ENCODE measurements around the gene IGSF3.
"Not testable (repeated sequence)": the region's sequence is repeated elsewhere in the genome, so short reads cannot be mapped to it uniquely, and the experiment has no call there.

The IGSF3 gene

DNA sequence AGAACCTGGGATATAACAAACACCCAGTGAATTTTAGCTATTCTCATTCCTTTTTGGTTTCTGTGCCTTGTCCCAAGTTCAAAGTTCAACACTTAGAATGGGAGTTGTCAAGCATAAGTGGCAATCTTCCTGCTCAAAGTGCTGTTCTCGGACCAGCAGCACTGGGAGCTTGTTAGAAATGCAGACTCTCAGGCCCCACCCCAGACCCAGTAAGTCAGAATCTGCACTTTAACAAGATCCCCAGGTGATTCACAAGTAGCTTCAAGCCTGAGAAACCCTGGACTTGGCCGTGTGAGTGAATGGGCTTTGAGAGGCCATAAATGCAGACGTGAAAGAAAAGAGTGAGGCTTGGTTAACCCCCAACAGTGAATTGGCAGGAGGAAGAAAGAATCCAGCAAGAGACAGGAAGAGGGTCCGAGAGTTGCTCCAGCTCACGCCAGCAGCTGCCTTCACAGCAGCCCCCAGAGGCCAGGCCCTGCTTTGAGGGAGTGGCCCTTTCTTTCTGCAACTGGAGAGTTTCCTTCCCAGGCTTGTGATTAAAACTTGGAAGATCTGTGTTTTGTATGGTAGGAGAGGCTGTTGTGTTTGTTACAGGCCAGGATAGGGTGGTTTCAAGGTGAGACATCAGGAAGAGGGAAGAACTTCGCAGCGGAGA, 75.5 kb downstream of the IGSF3 start:
- H3K9me3 ChIP-seq (ENCODE audit: control insufficient read depth in 1 of 2, low read length in 2 of 2); H3K27ac ChIP-seq (ENCODE audit: low read depth, low read length); H3K4me3 ChIP-seq (ENCODE audit: low read depth in 1 of 2, low read length in 2 of 2); H3K36me3 ChIP-seq (ENCODE audit: control insufficient read depth in 1 of 2, insufficient read depth in 2 of 2, low read length in 2 of 2); H3K27me3 ChIP-seq (ENCODE audit: control insufficient read depth in 1 of 2, insufficient read depth in 2 of 2, low read length in 2 of 2); H3K9ac ChIP-seq (ENCODE audit: low read depth in 1 of 2, low read length in 2 of 2): not testable (repeated sequence)
- H3K4me1 ChIP-seq (ENCODE audit: control insufficient read depth in 1 of 2, insufficient read depth in 2 of 2, low read length in 2 of 2), result peaks cover 10 to 22% of the 10 kb centered on the region in 2 donors

DNA sequence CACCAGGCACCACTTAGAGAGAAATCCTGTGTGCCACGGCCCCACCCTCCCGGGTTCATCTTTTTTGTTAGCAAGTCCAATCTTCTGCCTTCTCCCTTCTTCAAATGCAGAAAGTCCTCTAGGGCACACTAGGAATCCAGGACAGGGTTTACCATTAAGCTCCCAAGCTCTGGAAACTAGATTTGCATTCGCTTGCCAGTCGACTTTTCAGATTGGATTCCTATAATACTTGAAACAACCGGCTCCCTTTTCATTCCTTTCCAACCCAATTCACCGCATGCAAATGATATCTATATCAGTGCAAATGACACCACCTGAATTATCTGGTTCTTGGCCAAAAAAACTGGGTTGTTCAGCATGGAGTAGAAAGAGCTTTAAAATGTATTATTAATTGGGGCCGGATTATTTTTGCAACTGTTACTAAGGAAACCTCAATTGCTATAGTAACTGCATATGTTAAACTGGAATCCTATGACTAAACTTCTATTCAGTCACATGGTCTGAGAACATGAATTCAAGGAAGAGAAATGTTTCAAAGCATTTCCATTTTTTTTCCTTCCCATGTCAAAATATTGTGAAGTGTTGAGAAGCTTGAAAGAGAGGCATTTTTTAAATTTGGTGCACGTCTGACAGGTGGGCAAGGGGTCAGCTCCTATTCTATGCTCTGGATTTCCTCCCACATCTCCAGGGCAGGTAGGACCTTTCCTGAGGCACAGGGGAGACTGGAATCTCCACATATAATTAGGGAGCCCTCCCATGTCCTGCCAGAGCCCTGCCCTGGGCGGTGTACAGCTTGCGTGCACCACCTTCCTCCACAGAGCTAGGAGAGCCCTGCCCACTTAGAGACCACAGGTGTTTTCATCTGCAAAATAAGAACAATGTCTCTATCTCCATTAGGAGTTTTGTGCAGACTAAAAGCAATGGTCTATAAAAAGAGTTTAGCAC, 76.3 kb downstream of the IGSF3 start:
- H3K9me3 ChIP-seq (ENCODE audit: control insufficient read depth in 1 of 2, low read length in 2 of 2); H3K9ac ChIP-seq (ENCODE audit: low read depth in 1 of 2, low read length in 2 of 2); H3K27me3 ChIP-seq (ENCODE audit: control insufficient read depth in 1 of 2, insufficient read depth in 2 of 2, low read length in 2 of 2); H3K4me3 ChIP-seq (ENCODE audit: low read depth in 1 of 2, low read length in 2 of 2); H3K36me3 ChIP-seq (ENCODE audit: control insufficient read depth in 1 of 2, insufficient read depth in 2 of 2, low read length in 2 of 2); H3K27ac ChIP-seq (ENCODE audit: low read depth, low read length): not testable (repeated sequence)
- H3K4me1 ChIP-seq (ENCODE audit: control insufficient read depth in 1 of 2, insufficient read depth in 2 of 2, low read length in 2 of 2), result peaks cover 10 to 22% of the 10 kb centered on the region in 2 donors

DNA sequence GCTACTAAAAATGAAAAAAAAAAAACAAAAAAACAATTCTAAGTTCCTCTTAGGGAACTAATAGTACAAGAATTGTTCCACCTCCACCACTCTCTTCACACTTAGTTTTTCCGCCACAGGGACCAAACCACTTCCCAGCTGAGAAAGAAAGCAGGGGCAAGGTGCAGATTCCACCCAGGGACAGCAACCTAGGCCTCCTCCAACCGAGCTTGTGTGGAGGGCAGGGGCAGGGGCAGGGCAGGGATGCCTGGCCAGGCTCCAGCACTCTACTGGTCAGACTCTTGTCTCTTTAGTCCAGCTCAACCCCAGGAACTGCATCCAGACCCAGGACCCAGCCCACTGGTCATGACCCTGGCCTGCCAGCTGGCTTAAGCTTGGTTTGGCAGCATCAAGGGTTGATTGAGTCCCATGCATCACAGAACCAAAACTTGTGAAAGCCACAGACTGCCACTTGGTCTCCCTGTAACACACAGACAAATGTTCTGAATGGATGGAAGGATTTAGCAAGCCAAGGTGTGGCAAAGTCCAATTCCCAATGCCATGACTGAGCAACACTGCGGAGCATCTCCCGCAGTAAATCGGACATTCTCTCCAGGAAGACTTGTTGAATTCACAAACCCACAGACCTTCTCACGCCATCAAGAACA, 77.1 kb downstream of the IGSF3 start:
- not testable (repeated sequence) for H3K27ac ChIP-seq (ENCODE audit: low read depth, low read length); H3K4me3 ChIP-seq (ENCODE audit: low read depth in 1 of 2, low read length in 2 of 2); H3K36me3 ChIP-seq (ENCODE audit: control insufficient read depth in 1 of 2, insufficient read depth in 2 of 2, low read length in 2 of 2); H3K27me3 ChIP-seq (ENCODE audit: control insufficient read depth in 1 of 2, insufficient read depth in 2 of 2, low read length in 2 of 2); H3K9me3 ChIP-seq (ENCODE audit: control insufficient read depth in 1 of 2, low read length in 2 of 2); H3K9ac ChIP-seq (ENCODE audit: low read depth in 1 of 2, low read length in 2 of 2)
- peaks cover 5 to 17% of the 10 kb centered on the region in 2 donors for H3K4me1 ChIP-seq (ENCODE audit: control insufficient read depth in 1 of 2, insufficient read depth in 2 of 2, low read length in 2 of 2)

DNA sequence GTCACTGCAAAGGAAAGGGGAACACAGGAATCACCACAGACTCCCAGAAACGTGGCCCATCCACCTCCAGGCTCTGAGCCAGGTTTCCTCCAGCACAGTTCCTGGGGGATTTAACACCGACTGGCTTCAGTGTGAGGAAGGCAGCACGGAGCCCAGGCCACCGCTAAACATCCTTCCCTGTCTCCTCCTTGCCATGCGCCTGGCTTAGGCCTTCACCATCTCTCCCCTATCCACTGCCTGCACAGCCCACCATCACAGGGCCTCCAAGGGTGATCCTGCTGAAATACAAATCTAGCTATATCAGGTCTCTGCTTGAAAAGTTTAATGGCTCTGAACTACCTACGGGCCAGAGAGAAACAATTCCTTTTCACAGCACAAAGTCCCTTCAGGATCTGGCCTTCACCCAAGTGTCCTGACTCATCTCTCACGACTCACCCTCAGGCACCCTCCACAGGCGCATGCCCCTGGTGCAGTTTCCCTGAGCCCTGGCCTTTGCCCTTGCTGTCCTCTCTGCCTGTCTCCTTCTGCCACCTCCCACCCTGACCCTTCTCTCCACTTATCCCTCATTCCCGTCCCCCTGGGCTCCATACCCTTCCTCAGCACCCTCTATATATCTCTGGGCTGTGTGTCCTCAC, 78.3 kb downstream of the IGSF3 start:
- H3K4me3 ChIP-seq (ENCODE audit: low read depth in 1 of 2, low read length in 2 of 2); H3K27ac ChIP-seq (ENCODE audit: low read depth, low read length); H3K9ac ChIP-seq (ENCODE audit: low read depth in 1 of 2, low read length in 2 of 2); H3K27me3 ChIP-seq (ENCODE audit: control insufficient read depth in 1 of 2, insufficient read depth in 2 of 2, low read length in 2 of 2); H3K36me3 ChIP-seq (ENCODE audit: control insufficient read depth in 1 of 2, insufficient read depth in 2 of 2, low read length in 2 of 2); H3K9me3 ChIP-seq (ENCODE audit: control insufficient read depth in 1 of 2, low read length in 2 of 2): not testable (repeated sequence)
- peaks cover 5 to 12% of the 10 kb centered on the region in 2 donors for H3K4me1 ChIP-seq (ENCODE audit: control insufficient read depth in 1 of 2, insufficient read depth in 2 of 2, low read length in 2 of 2)

DNA sequence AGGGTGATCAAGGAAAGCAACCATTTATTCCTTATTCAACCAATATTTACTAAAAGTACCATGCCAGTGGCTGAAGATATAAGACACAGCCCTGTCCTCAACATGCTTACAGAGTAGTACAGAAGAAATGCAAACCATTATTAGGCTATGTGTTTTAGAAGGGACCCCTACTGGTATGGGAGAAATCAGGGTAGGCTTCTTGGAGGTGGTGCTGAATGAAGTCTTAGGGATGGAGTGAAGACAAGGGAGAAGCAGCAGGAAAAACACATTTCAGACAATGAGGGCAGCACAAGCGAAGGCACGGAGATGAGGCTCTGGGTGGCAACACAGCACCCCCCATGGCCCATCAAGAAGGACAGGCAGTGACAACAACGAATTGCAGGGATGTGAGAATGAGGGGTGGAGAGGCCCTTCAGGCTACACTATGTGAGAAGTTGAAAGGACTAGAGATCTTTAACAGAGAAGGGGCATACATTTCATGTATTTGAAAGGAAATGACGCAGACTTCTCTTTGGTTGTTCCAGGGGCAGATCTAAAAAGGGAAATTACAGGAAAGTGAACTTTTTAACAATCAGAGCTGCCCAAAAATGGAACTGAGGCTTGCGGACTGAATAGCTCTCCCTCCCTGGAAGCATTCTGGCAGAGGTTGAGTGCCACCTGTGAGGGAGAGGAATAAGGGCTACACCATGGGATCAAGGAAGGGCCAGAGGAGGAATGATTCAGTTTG, 79.9 kb downstream of the IGSF3 start:
- Histone ChIP-seq H3K27ac (ENCODE audit: low read depth, low read length) (no peak overlapping the region), H3K9me3 (ENCODE audit: control insufficient read depth in 1 of 2, low read length in 2 of 2) (no peaks in the 10 kb centered on the region), H3K27me3 (ENCODE audit: control insufficient read depth in 1 of 2, insufficient read depth in 2 of 2, low read length in 2 of 2) (no peaks in the 10 kb centered on the region), H3K9ac (ENCODE audit: low read depth in 1 of 2, low read length in 2 of 2) (no peak overlapping the region), H3K4me3 (ENCODE audit: low read depth in 1 of 2, low read length in 2 of 2) (no peak overlapping the region), H3K36me3 (ENCODE audit: control insufficient read depth in 1 of 2, insufficient read depth in 2 of 2, low read length in 2 of 2) (peaks cover 0 to 8% of the 10 kb centered on the region in 2 donors), H3K4me1 (ENCODE audit: control insufficient read depth in 1 of 2, insufficient read depth in 2 of 2, low read length in 2 of 2) (peaks cover 5 to 8% of the 10 kb centered on the region in 2 donors)

DNA sequence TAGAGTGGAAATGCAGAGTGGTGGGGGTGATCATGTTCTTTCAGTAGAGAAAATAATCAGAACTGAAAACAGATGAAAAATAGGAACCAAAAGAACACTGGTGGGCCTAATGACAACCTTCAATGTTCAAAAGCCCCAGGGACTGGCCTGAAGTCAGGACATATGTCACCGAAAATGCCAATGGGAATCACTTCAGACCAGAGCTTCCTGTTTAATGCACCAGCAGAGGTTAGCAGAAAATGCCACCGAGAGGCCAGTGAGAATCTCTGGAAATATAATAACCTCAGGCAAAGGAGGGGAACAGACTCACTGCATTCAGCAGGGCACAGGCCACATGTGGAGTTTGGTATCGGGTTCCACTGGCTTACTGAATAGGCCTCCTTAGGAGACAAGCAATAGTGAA, 80.8 kb downstream of the IGSF3 start:
- H3K27ac ChIP-seq (ENCODE audit: low read depth, low read length), result no peak overlapping the region
- no peaks in the 10 kb centered on the region for H3K27me3 ChIP-seq (ENCODE audit: control insufficient read depth in 1 of 2, insufficient read depth in 2 of 2, low read length in 2 of 2)
- peaks cover 0 to 8% of the 10 kb centered on the region in 2 donors for H3K36me3 ChIP-seq (ENCODE audit: control insufficient read depth in 1 of 2, insufficient read depth in 2 of 2, low read length in 2 of 2)
- H3K9ac ChIP-seq (ENCODE audit: low read depth in 1 of 2, low read length in 2 of 2), result no peak overlapping the region
- no peaks in the 10 kb centered on the region for H3K9me3 ChIP-seq (ENCODE audit: control insufficient read depth in 1 of 2, low read length in 2 of 2)
- no peak overlapping the region for H3K4me3 ChIP-seq (ENCODE audit: low read depth in 1 of 2, low read length in 2 of 2)
- peaks cover 5 to 8% of the 10 kb centered on the region in 2 donors for H3K4me1 ChIP-seq (ENCODE audit: control insufficient read depth in 1 of 2, insufficient read depth in 2 of 2, low read length in 2 of 2)

DNA sequence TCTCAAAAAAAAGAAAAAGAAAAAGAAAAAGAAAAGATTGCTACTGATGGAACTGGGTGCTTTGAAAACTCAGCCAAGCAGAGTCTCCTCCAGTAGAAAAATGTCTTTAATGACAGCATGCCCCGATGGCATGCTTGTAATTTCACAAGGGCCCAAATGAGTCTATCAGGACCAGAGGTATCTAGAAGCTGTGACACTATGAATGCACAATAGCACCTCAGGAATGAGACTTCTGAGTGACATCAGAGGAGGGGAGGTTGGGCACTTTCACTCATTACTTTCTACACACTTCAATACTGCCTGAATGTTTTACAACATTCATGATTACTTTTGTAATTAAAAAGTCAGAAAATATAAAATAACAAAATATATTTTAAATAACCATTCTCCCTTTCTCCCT, 81.6 kb downstream of the IGSF3 start:
- Histone ChIP-seq H3K9ac (ENCODE audit: low read depth in 1 of 2, low read length in 2 of 2) (no peak overlapping the region), H3K27ac (ENCODE audit: low read depth, low read length) (no peak overlapping the region), H3K4me3 (ENCODE audit: low read depth in 1 of 2, low read length in 2 of 2) (no peak overlapping the region), H3K9me3 (ENCODE audit: control insufficient read depth in 1 of 2, low read length in 2 of 2) (no peaks in the 10 kb centered on the region), H3K4me1 (ENCODE audit: control insufficient read depth in 1 of 2, insufficient read depth in 2 of 2, low read length in 2 of 2) (peaks cover 5 to 8% of the 10 kb centered on the region in 2 donors), H3K27me3 (ENCODE audit: control insufficient read depth in 1 of 2, insufficient read depth in 2 of 2, low read length in 2 of 2) (no peaks in the 10 kb centered on the region), H3K36me3 (ENCODE audit: control insufficient read depth in 1 of 2, insufficient read depth in 2 of 2, low read length in 2 of 2) (peaks cover 0 to 8% of the 10 kb centered on the region in 2 donors)

DNA sequence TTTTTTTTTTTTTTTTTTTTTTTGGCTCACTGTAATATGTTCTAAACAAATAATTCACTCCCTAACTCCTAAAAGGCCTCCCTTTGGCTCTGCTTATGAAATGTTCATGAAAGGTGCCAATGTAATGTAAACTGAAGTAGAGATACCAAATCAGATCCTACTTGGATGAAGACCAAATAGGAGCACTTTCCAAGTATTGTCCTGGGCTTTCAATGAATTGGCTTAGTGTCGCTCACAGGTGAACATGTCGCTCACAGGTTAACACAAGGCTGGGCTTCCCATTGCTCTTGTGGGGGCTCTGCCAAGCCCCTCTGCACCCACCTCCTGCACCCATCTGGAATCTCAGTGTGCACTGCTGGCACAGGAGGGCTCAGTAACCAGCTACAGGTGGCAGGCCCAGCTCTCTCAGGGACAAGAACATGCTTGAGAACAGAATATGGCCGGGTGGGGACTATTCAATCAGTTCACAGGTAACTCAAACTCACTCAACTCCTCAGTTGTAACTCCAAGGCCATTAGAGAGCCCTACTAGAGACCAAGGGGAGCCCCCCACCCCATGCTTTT, 86.1 kb downstream of the IGSF3 start:
- H3K9ac ChIP-seq (ENCODE audit: low read depth in 1 of 2, low read length in 2 of 2), result no peak overlapping the region

DNA sequence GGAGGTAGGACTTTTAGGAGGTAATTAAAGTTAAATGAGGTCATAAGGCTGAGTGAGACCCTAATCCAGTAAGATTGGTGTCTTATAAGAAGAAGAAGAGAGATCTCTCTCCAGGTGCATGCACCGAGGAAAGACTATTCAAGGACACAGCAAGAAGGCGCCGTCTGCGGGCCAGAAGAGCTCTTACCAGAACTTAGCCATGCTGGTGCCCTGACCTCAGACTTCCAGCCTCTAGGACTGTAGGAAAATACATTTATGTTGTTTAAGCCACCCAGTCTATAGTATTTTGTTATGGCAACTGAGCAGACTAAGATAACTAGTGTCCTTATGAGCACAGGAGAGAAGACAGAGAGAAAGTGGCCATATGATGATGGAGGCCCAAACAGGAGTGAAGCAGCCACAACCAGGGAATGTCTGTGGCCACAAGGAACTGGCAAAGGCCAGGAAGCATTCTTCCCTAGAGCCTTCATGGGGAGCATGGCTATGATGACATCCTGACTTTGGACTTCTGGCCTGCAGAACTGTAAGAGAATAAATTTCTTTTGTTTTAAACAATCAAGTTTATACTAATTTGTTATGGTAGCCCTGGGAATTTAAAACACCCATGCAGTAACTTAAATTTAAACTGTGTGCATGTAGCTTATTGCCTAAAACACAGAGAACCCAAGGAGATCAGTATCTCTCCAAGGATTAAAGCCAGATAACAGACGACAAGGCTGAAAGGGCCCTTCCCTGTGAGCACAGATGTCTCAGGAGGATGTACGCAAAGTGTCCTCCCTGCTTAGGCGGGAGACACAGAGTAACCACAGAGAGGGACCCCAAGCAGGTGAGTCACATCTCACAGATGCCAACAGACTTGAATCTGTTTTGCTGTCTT, 86.8 kb downstream of the IGSF3 start:
- H3K27me3 ChIP-seq (ENCODE audit: control insufficient read depth in 1 of 2, insufficient read depth in 2 of 2, low read length in 2 of 2), result no peaks in the 10 kb centered on the region
- no peak overlapping the region for H3K4me3 ChIP-seq (ENCODE audit: low read depth in 1 of 2, low read length in 2 of 2)
- peaks cover 0 to 12% of the 10 kb centered on the region in 2 donors for H3K36me3 ChIP-seq (ENCODE audit: control insufficient read depth in 1 of 2, insufficient read depth in 2 of 2, low read length in 2 of 2)
- no peaks in the 10 kb centered on the region for H3K4me1 ChIP-seq (ENCODE audit: control insufficient read depth in 1 of 2, insufficient read depth in 2 of 2, low read length in 2 of 2)
- no peak overlapping the region for H3K27ac ChIP-seq (ENCODE audit: low read depth, low read length)
- H3K9ac ChIP-seq (ENCODE audit: low read depth in 1 of 2, low read length in 2 of 2), result no peak overlapping the region
- H3K9me3 ChIP-seq (ENCODE audit: control insufficient read depth in 1 of 2, low read length in 2 of 2), result no peaks in the 10 kb centered on the region

More for the DNA sequence above, 86.1 kb downstream of the IGSF3 start:
- H3K36me3 ChIP-seq (ENCODE audit: control insufficient read depth in 1 of 2, insufficient read depth in 2 of 2, low read length in 2 of 2), result peaks cover 0 to 12% of the 10 kb centered on the region in 2 donors
- H3K9me3 ChIP-seq (ENCODE audit: control insufficient read depth in 1 of 2, low read length in 2 of 2), result no peaks in the 10 kb centered on the region
- H3K27me3 ChIP-seq (ENCODE audit: control insufficient read depth in 1 of 2, insufficient read depth in 2 of 2, low read length in 2 of 2), result no peaks in the 10 kb centered on the region
- no peak overlapping the region for H3K27ac ChIP-seq (ENCODE audit: low read depth, low read length)
- no peak overlapping the region for H3K4me3 ChIP-seq (ENCODE audit: low read depth in 1 of 2, low read length in 2 of 2)
- no peaks in the 10 kb centered on the region for H3K4me1 ChIP-seq (ENCODE audit: control insufficient read depth in 1 of 2, insufficient read depth in 2 of 2, low read length in 2 of 2)

Measured in duodenal mucosa (tissue), 2 donors.